Fibroblast of villous mesenchyme (primary cell): ENCODE data around the gene ODAPH. TPM values are rescaled to one million over a fixed set of nuclear protein-coding genes. Genes with fewer than 3 reads are reported as not detected.

ENCODE experiments used
- DNase-seq: peaks from one replicate; pipeline ENCODE4 v3.0.0-alpha.2; 2010; ENCODE audit warnings: low read depth
- H3K4me3 ChIP-seq: 2 replicates; pipeline ENCODE4 v1.5.1; 2011; ENCODE audit warnings: low read depth, mild to moderate bottlenecking, low read length
- CTCF ChIP-seq: IDR thresholded peaks from 2 replicates; pipeline ENCODE4 v1.5.1; 2012; ENCODE audit warnings: low read depth, mild to moderate bottlenecking, low read length; ENCODE audit not compliant: insufficient read depth
- total RNA-seq: library from RNA; depleted of rRNA; stranded (reverse); fragments of >200 nt; gene quantifications from 2 replicates; pipeline ENCODE4 v1.2.3, GENCODE V29; 2012

Gene ODAPH
- total RNA-seq, 1 donor = not detected

- DNase-seq = no peak
- TF ChIP-seq CTCF = no peak
- H3K4me3 ChIP-seq = no peak overlapping the region
Measured at GRCh38 chr4:75584067-75584466, 28.2 kb downstream of the ODAPH start.

GRCh38 chr4:75593393-75593792 is 37.5 kb downstream of the ODAPH start:
- no peak overlapping the region for H3K4me3 ChIP-seq
- DNase-seq = no peak
- TF ChIP-seq CTCF = no peak

- H3K4me3 ChIP-seq = no peak overlapping the region
- no peak for DNase-seq
- TF ChIP-seq CTCF = no peak
Measured at GRCh38 chr4:75596061-75596460, 40.2 kb downstream of the ODAPH start.

- TF ChIP-seq CTCF = no peak
- H3K4me3 ChIP-seq = no peak overlapping the region
- peak; percentile 68 for DNase-seq
Measured at GRCh38 chr4:75598390-75598789, 42.5 kb downstream of the ODAPH start.

- no peak overlapping the region for H3K4me3 ChIP-seq
- no peak for DNase-seq
- TF ChIP-seq CTCF = no peak
Measured at GRCh38 chr4:75599647-75600046, 43.8 kb downstream of the ODAPH start.

GRCh38 chr4:75605928-75606327 is 50.1 kb downstream of the ODAPH start:
- H3K4me3 ChIP-seq = no peak overlapping the region
- no peak for TF ChIP-seq CTCF
- DNase-seq = no peak

GRCh38 chr4:75612306-75612705 is 56.4 kb downstream of the ODAPH start:
- DNase-seq = no peak

More at GRCh38 chr4:75612306-75612705, 56.4 kb downstream of the ODAPH start:
- no peak overlapping the region for H3K4me3 ChIP-seq
- TF ChIP-seq CTCF = no peak
